Smooth muscle cell of the brain vasculature (primary cell): Measurements from ENCODE around the gene RPL12.
"Not testable (repeated sequence)": the region's sequence is repeated elsewhere in the genome, so short reads cannot be mapped to it uniquely, and the experiment has no call there.

Experiments
- DNase-seq: peaks from one replicate; pipeline ENCODE4 v3.0.0-alpha.2; 2012; ENCODE audit warnings: low read depth, low spot score

The RPL12 gene

GRCh38 chr9:127470662-127471061 lies 19.5 kb upstream of the RPL12 start:
- DNase-seq = no peak

- DNase-seq = no peak
Measured at GRCh38 chr9:127467621-127468020, 16.4 kb upstream of the RPL12 start.

- not testable (repeated sequence) for DNase-seq
Measured at GRCh38 chr9:127466407-127466917, 15.3 kb upstream of the RPL12 start.

GRCh38 chr9:127463911-127464310 lies 12.7 kb upstream of the RPL12 start:
- no peak for DNase-seq

GRCh38 chr9:127463382-127463781 lies 12.2 kb upstream of the RPL12 start:
- DNase-seq = no peak

- DNase-seq = no peak
Measured at GRCh38 chr9:127458921-127459320, 7.7 kb upstream of the RPL12 start.

GRCh38 chr9:127457191-127457878 lies 6.1 kb upstream of the RPL12 start:
- DNase-seq = no peak

- no peak for DNase-seq
Measured at GRCh38 chr9:127455324-127455992, 4.3 kb upstream of the RPL12 start.

- no peak for DNase-seq
Measured at GRCh38 chr9:127452691-127453090, 1.5 kb upstream of the RPL12 start.

GRCh38 chr9:127451858-127452656 lies 851 bp upstream of the RPL12 start:
- DNase-seq = no peak

- no peak for DNase-seq
Measured at GRCh38 chr9:127451608-127451857, 327 bp upstream of the RPL12 start.

GRCh38 chr9:127450243-127450760 lies 904 bp downstream of the RPL12 start:
- no peak for DNase-seq

- DNase-seq = no peak
Measured at GRCh38 chr9:127449332-127449966, 1.8 kb downstream of the RPL12 start.

GRCh38 chr9:127448112-127448805 lies 2.9 kb downstream of the RPL12 start:
- DNase-seq = no peak

- no peak for DNase-seq
Measured at GRCh38 chr9:127447416-127448111, 3.6 kb downstream of the RPL12 start.

- no peak for DNase-seq
Measured at GRCh38 chr9:127446713-127447415, 4.3 kb downstream of the RPL12 start.

- no peak for DNase-seq
Measured at GRCh38 chr9:127445851-127446712, 5.1 kb downstream of the RPL12 start.

- no peak for DNase-seq
Measured at GRCh38 chr9:127444921-127445850, 6.0 kb downstream of the RPL12 start.
